ENCODE results near the gene SFMBT1. TPM values are rescaled to one million over a fixed set of nuclear protein-coding genes. Genes with fewer than 3 reads are reported as not detected.

The SFMBT1 gene
- total RNA-seq, 1 donor, result 11.6 TPM

GRCh38 chr3:52870471-52870870 lies 175.4 kb downstream of the SFMBT1 start:
- no peak for TF ChIP-seq CTCF (IDR thresholded peaks at IDR 0.05; ENCODE audit: extremely low read depth, low read depth, low read length)
- DNase-seq (ENCODE audit: insufficient read length, low spot score, missing footprints), result peak; percentile 58

GRCh38 chr3:52866427-52866826 lies 179.4 kb downstream of the SFMBT1 start:
- H3K79me2 ChIP-seq (ENCODE audit: insufficient read depth, low read length), result peaks cover 6% of the 10 kb centered on the region
- no peaks in the 10 kb centered on the region for H3K9me3 ChIP-seq (ENCODE audit: low read depth, low read length)
- H3K27ac ChIP-seq (ENCODE audit: low read depth, low read length), result no peak overlapping the region
- H2AFZ ChIP-seq (ENCODE audit: low read length), result no peak overlapping the region
- TF ChIP-seq CTCF (IDR thresholded peaks at IDR 0.05; ENCODE audit: extremely low read depth, low read depth, low read length), result no peak
- no peaks in the 10 kb centered on the region for H3K27me3 ChIP-seq (ENCODE audit: insufficient read depth, low read length)
- peaks cover 25% of the 10 kb centered on the region for H4K20me1 ChIP-seq (ENCODE audit: insufficient read depth, low read length)
- no peak for DNase-seq (ENCODE audit: insufficient read length, low spot score, missing footprints)
- no peaks in the 10 kb centered on the region for H3K4me1 ChIP-seq (ENCODE audit: insufficient read depth, low read length)
- H3K36me3 ChIP-seq (ENCODE audit: insufficient read depth, low read length), result no peaks in the 10 kb centered on the region
- no peak overlapping the region for H3K4me3 ChIP-seq (ENCODE audit: insufficient read depth, low read length)
- no peak overlapping the region for H3K4me2 ChIP-seq (ENCODE audit: insufficient read depth, low read length)

More at GRCh38 chr3:52870471-52870870, 175.4 kb downstream of the SFMBT1 start:
- no peak overlapping the region for H2AFZ ChIP-seq (ENCODE audit: low read length)
- no peak overlapping the region for H3K27ac ChIP-seq (ENCODE audit: low read depth, low read length)
- H3K4me1 ChIP-seq (ENCODE audit: insufficient read depth, low read length), result peaks cover 12% of the 10 kb centered on the region
- H3K79me2 ChIP-seq (ENCODE audit: insufficient read depth, low read length), result peaks cover 18% of the 10 kb centered on the region
- no peaks in the 10 kb centered on the region for H3K27me3 ChIP-seq (ENCODE audit: insufficient read depth, low read length)
- H3K36me3 ChIP-seq (ENCODE audit: insufficient read depth, low read length), result no peaks in the 10 kb centered on the region
- H3K4me3 ChIP-seq (ENCODE audit: insufficient read depth, low read length), result no peak overlapping the region
- peaks cover 36% of the 10 kb centered on the region for H4K20me1 ChIP-seq (ENCODE audit: insufficient read depth, low read length)
- H3K4me2 ChIP-seq (ENCODE audit: insufficient read depth, low read length), result no peak overlapping the region
- H3K9me3 ChIP-seq (ENCODE audit: low read depth, low read length), result no peaks in the 10 kb centered on the region

GRCh38 chr3:52865994-52866393 lies 179.9 kb downstream of the SFMBT1 start:
- no peak overlapping the region for H3K4me3 ChIP-seq (ENCODE audit: insufficient read depth, low read length)
- no peak for TF ChIP-seq CTCF (IDR thresholded peaks at IDR 0.05; ENCODE audit: extremely low read depth, low read depth, low read length)
- DNase-seq (ENCODE audit: insufficient read length, low spot score, missing footprints), result peak; percentile 66

GRCh38 chr3:52860424-52860768 lies 185.5 kb downstream of the SFMBT1 start:
- H3K4me1 ChIP-seq (ENCODE audit: insufficient read depth, low read length), result no peaks in the 10 kb centered on the region
- TF ChIP-seq CTCF (IDR thresholded peaks at IDR 0.05; ENCODE audit: extremely low read depth, low read depth, low read length), result no peak
- H2AFZ ChIP-seq (ENCODE audit: low read length), result no peak overlapping the region
- no peaks in the 10 kb centered on the region for H3K79me2 ChIP-seq (ENCODE audit: insufficient read depth, low read length)
- no peaks in the 10 kb centered on the region for H3K27me3 ChIP-seq (ENCODE audit: insufficient read depth, low read length)
- H3K36me3 ChIP-seq (ENCODE audit: insufficient read depth, low read length), result no peaks in the 10 kb centered on the region
- H3K4me3 ChIP-seq (ENCODE audit: insufficient read depth, low read length), result no peak overlapping the region
- no peak for DNase-seq (ENCODE audit: insufficient read length, low spot score, missing footprints)
- H3K27ac ChIP-seq (ENCODE audit: low read depth, low read length), result no peak overlapping the region
- H3K4me2 ChIP-seq (ENCODE audit: insufficient read depth, low read length), result no peak overlapping the region
- peaks cover 14% of the 10 kb centered on the region for H4K20me1 ChIP-seq (ENCODE audit: insufficient read depth, low read length)
- H3K9me3 ChIP-seq (ENCODE audit: low read depth, low read length), result no peaks in the 10 kb centered on the region

More at GRCh38 chr3:52865994-52866393, 179.9 kb downstream of the SFMBT1 start:
- H3K4me1 ChIP-seq (ENCODE audit: insufficient read depth, low read length), result no peaks in the 10 kb centered on the region
- H3K9me3 ChIP-seq (ENCODE audit: low read depth, low read length), result no peaks in the 10 kb centered on the region
- H3K79me2 ChIP-seq (ENCODE audit: insufficient read depth, low read length), result peaks cover 6% of the 10 kb centered on the region
- peaks cover 22% of the 10 kb centered on the region for H4K20me1 ChIP-seq (ENCODE audit: insufficient read depth, low read length)
- no peaks in the 10 kb centered on the region for H3K36me3 ChIP-seq (ENCODE audit: insufficient read depth, low read length)
- H3K27ac ChIP-seq (ENCODE audit: low read depth, low read length), result no peak overlapping the region
- no peaks in the 10 kb centered on the region for H3K27me3 ChIP-seq (ENCODE audit: insufficient read depth, low read length)
- H3K4me2 ChIP-seq (ENCODE audit: insufficient read depth, low read length), result no peak overlapping the region
- H2AFZ ChIP-seq (ENCODE audit: low read length), result no peak overlapping the region

Measured in osteoblast (primary cell).